Vagina (tissue), 2 donors: ENCODE measurements around the gene TTC13.

ENCODE experiments used
- CTCF ChIP-seq, 3 experiments: fragments of 450-650 bp in 2 of 3; fragments of 200-600 bp in 1 of 3; sonication (generic) in 1 of 3; IDR thresholded peaks; one replicate each; pipeline ENCODE4 v1.5.1; 2017 to 2019; ENCODE audit warnings: antibody characterized with exemption in 3 of 3, mild to moderate bottlenecking in 2 of 3, moderate library complexity in 2 of 3
- POLR2A ChIP-seq, 2 donors: fragments of 450-650 bp; IDR thresholded peaks; one replicate each; pipeline ENCODE4 v1.6.1; 2017; ENCODE audit warnings: antibody characterized with exemption in 2 of 2, mild to moderate bottlenecking in 2 of 2, moderate library complexity in 2 of 2

- TF ChIP-seq CTCF (IDR thresholded peaks at IDR 0.05) (no peak), POLR2A (IDR thresholded peaks at IDR 0.05) (no peak)
Measured at GRCh38 chr1:231000201-231000600, 21.5 kb upstream of the TTC13 start.
